Duodenal mucosa (tissue), 2 donors: ENCODE measurements around the gene TCN1.

ENCODE experiments used
- H3K27ac ChIP-seq: one replicate; pipeline ENCODE4 v1.7.0; 2013; ENCODE audit warnings: low read depth, low read length
- H3K27me3 ChIP-seq, 2 donors: one replicate each; pipeline ENCODE4 v1.7.0; 2013; ENCODE audit warnings: low read length in 2 of 2, control low read depth in 1 of 2; ENCODE audit not compliant: insufficient read depth in 2 of 2, control insufficient read depth in 1 of 2
- H3K36me3 ChIP-seq, 2 donors: one replicate each; pipeline ENCODE4 v1.7.0; 2013; ENCODE audit warnings: low read length in 2 of 2, control low read depth in 1 of 2; ENCODE audit not compliant: insufficient read depth in 2 of 2, control insufficient read depth in 1 of 2
- H3K4me1 ChIP-seq, 2 donors: one replicate each; pipeline ENCODE4 v1.7.0; 2013; ENCODE audit warnings: low read length in 2 of 2, control low read depth in 1 of 2; ENCODE audit not compliant: insufficient read depth in 2 of 2, control insufficient read depth in 1 of 2
- H3K4me3 ChIP-seq, 2 donors: one replicate each; pipeline ENCODE4 v1.7.0; 2013; ENCODE audit warnings: low read length in 2 of 2, low read depth in 1 of 2
- H3K9ac ChIP-seq, 2 donors: one replicate each; pipeline ENCODE4 v1.7.0; 2013; ENCODE audit warnings: low read length in 2 of 2, low read depth in 1 of 2
- H3K9me3 ChIP-seq, 2 donors: one replicate each; pipeline ENCODE4 v1.7.0; 2013; ENCODE audit warnings: low read length in 2 of 2, control low read depth in 1 of 2; ENCODE audit not compliant: control insufficient read depth in 1 of 2

Gene TCN1

DNA sequence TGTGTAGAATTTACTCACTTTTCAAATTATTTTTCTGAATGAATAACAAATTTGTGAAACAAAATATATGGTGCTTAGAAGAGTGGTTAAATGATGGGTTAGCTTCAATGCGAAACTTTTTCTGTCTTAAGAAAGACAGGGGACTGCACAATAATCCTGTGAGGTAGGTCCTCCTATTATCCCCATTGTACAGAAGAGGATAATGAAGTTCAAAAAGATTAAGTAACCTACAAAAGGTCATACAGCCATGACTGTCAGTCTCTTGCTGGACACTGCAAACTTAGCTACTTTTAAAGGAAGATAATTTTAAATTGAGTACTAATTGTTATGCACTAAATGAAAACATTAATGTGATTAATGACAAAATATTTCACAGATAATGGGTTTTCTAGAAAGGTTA is 17.3 kb upstream of the TCN1 start:
- H3K36me3 ChIP-seq = no peaks in the 10 kb centered on the region
- H3K4me3 ChIP-seq = no peak overlapping the region
- H3K9ac ChIP-seq = no peak overlapping the region
- no peaks in the 10 kb centered on the region for H3K4me1 ChIP-seq
- no peak overlapping the region for H3K27ac ChIP-seq
- no peaks in the 10 kb centered on the region for H3K27me3 ChIP-seq
- peaks cover 2 to 11% of the 10 kb centered on the region in 2 donors for H3K9me3 ChIP-seq

DNA sequence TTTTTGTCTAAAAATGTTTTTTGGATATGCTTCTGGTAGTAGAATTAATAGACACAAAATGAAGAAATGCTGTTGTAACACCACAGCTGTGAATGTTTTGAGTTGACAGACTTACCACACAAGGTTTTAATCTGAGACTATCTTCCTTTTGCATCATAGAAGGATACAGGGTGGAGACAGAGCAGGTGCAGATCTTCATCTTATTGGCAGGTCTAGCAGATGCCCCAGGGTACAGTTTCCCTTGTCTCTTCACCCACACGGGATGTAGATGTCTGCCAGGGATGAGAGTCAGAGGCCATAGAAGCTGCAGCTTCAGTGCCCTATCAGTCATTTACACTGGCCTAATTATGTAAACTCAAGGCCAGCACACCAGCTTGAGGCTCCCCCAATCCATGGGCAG is 13.3 kb upstream of the TCN1 start:
- no peak overlapping the region for H3K9ac ChIP-seq
- no peak overlapping the region for H3K4me3 ChIP-seq
- no peaks in the 10 kb centered on the region for H3K36me3 ChIP-seq

DNA sequence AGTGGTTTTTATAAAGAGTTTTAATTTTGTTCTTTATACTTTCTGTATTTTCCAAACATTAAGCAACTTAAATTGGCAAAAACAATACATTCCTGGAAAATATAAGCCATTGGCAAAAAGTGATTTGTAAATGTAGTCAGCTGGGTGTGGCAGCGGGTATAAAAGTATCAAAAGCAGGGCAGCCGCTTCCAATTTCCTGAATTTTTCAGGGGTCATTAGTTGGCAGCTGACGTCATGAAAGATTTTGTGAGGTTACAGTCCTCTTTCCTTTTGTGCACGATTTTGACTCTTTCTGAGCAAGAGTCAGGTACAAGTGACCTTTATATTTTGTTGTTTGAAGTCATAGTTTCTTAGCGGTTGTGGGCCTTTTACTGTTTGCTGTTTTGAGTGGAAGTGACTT is 12.3 kb upstream of the TCN1 start, which contains the start of gene OOSP3:
Gene OOSP3, plus strand, starts transcription at position 208 of the 400 bp plus-strand sequence. Its CDS starts 27 bp downstream, at position 235.
- Histone ChIP-seq H3K9me3 (no peaks in the 10 kb centered on the region), H3K36me3 (no peaks in the 10 kb centered on the region), H3K9ac (no peak within 1 kb of the TSS), H3K4me3 (no peak within 1 kb of the TSS), H3K27ac (no peak within 1 kb of the TSS), H3K27me3 (no peaks in the 10 kb centered on the region), H3K4me1 (peaks cover 0 to 4% of the 10 kb centered on the region in 2 donors)

More for the DNA sequence above, 13.3 kb upstream of the TCN1 start:
- H3K4me1 ChIP-seq = peaks cover 0 to 4% of the 10 kb centered on the region in 2 donors
- H3K9me3 ChIP-seq = no peaks in the 10 kb centered on the region
- H3K27ac ChIP-seq = no peak overlapping the region
- H3K27me3 ChIP-seq = no peaks in the 10 kb centered on the region

- no peak overlapping the region for H3K27ac ChIP-seq
These were observed 11.5 kb upstream of the TCN1 start for GRCh38 chr11:59877784-59878183.

GRCh38 chr11:59877325-59877724 is 11.0 kb upstream of the TCN1 start:
- Histone ChIP-seq H3K36me3 (no peaks in the 10 kb centered on the region), H3K9ac (no peak overlapping the region), H3K27me3 (no peaks in the 10 kb centered on the region), H3K4me3 (no peak overlapping the region), H3K9me3 (no peaks in the 10 kb centered on the region), H3K4me1 (peaks cover 0 to 4% of the 10 kb centered on the region in 2 donors), H3K27ac (no peak overlapping the region)

More at GRCh38 chr11:59877784-59878183, 11.5 kb upstream of the TCN1 start:
- Histone ChIP-seq H3K4me3 (no peak overlapping the region), H3K9ac (no peak overlapping the region), H3K27me3 (no peaks in the 10 kb centered on the region), H3K9me3 (no peaks in the 10 kb centered on the region), H3K36me3 (no peaks in the 10 kb centered on the region), H3K4me1 (peaks cover 0 to 4% of the 10 kb centered on the region in 2 donors)

DNA sequence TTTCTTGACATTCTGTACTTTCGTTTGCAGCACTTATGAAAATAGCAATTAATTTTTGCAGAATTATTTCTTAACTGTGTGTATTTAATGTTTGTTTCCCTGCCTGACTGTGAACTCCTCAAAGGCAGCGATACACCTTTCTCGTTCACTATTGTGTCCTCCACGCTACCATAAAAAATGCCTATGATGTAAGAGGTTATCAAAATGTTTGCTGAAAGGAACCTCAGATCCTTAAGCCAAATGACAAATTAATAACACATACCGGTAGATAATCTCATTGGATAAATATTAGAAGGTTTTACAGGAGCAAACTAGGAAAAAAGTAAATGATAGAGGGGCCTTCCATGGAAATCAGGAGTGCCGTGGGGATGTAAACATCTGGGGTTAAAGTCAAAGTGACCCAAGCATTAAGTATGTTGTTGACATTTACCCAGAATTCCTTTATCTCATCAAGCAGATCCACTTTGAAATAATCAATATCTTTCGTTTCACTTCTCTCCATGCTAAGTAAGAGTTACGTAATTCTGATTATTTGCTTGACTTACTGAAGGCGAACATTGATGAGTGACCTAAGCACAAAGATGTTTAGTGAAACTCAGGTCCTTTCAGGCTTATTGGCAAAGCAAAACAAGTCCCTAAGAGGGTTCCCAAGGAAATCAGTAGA is 9.7 kb upstream of the TCN1 start:
- H3K27ac ChIP-seq = no peak overlapping the region
- no peak overlapping the region for H3K9ac ChIP-seq
- H3K27me3 ChIP-seq = no peaks in the 10 kb centered on the region
- no peaks in the 10 kb centered on the region for H3K9me3 ChIP-seq
- H3K4me1 ChIP-seq = peaks cover 0 to 4% of the 10 kb centered on the region in 2 donors
- H3K36me3 ChIP-seq = no peaks in the 10 kb centered on the region
- H3K4me3 ChIP-seq = peak overlapping the region; percentile 8 to 17

DNA sequence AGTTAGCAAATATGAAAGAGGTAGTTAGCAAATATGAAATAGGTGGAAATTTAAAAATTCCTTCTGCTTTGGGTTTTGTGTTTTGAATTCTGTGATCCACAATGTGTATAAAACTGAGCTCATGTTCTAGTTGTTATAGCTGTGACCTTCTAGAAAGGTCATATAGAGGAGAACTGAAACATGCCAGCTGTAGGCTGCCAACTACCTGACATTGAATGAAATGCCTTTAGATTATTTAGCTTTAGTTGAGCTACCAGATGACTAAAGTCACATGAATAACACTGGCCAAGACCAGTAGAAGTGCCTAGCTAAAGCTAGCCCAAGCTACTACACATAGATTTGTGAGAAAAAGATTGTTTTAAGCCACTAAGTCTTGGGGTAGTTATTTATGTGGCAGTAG is 5.8 kb upstream of the TCN1 start:
- Histone ChIP-seq H3K9ac (no peak overlapping the region), H3K4me1 (peaks cover 0 to 4% of the 10 kb centered on the region in 2 donors), H3K4me3 (no peak overlapping the region), H3K9me3 (no peaks in the 10 kb centered on the region), H3K27me3 (no peaks in the 10 kb centered on the region), H3K27ac (no peak overlapping the region), H3K36me3 (no peaks in the 10 kb centered on the region)

GRCh38 chr11:59867946-59868345 is 1.7 kb upstream of the TCN1 start:
- Histone ChIP-seq H3K27ac (no peak overlapping the region), H3K27me3 (no peaks in the 10 kb centered on the region), H3K9me3 (no peaks in the 10 kb centered on the region), H3K4me3 (no peak overlapping the region), H3K4me1 (no peaks in the 10 kb centered on the region), H3K9ac (no peak overlapping the region), H3K36me3 (no peaks in the 10 kb centered on the region)

DNA sequence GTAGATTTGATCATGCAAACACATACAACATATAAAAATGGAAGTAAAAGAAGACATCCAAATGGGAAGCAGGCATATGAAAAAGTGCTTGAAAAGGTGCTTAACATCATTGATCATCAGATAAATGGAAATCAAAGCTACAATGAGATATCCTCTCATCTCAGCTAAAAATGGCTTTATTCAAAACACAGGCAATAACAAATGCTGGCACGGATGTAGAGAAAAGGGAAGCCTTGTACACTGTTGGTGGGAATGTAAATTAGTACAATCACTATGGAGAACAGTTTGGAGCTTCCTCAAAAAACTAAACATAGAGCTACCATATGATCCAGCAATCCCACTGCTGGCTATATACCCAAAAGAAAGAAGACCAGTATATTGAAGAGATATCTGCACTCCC is 549 bp upstream of the TCN1 start:
- H3K27ac ChIP-seq = no peak overlapping the region

DNA sequence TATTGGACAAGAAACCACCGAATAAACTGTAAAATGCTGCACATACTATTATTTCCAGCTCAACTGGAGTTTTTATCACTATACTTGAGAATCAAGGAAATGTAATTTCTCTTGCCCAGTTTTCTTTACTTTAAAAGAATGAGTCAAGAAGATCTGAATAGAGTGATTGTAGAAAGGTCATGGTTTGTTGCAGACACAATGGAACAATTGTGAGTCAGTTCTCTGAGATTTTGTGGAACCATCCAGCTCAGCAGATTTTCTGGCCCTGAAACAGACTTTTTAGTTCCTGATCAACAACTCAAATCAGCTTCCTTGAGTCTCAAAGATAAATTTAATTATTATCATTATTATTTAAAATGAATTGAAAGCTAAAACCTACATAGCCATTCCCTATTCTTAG is 1.3 kb downstream of the TCN1 start:
- H3K9me3 ChIP-seq = no peaks in the 10 kb centered on the region
- no peak overlapping the region for H3K9ac ChIP-seq
- no peaks in the 10 kb centered on the region for H3K36me3 ChIP-seq
- H3K27ac ChIP-seq = no peak overlapping the region
- no peaks in the 10 kb centered on the region for H3K27me3 ChIP-seq
- no peaks in the 10 kb centered on the region for H3K4me1 ChIP-seq
- no peak overlapping the region for H3K4me3 ChIP-seq

More for the DNA sequence above, 549 bp upstream of the TCN1 start:
- no peaks in the 10 kb centered on the region for H3K36me3 ChIP-seq
- H3K9ac ChIP-seq = no peak overlapping the region
- no peaks in the 10 kb centered on the region for H3K27me3 ChIP-seq
- no peaks in the 10 kb centered on the region for H3K9me3 ChIP-seq
- H3K4me1 ChIP-seq = no peaks in the 10 kb centered on the region
- H3K4me3 ChIP-seq = no peak overlapping the region
